Forelimb muscle (tissue), 1 donor: Measurements from ENCODE around the gene KRTAP4-16. TPM values are rescaled to one million over a fixed set of nuclear protein-coding genes. Genes with fewer than 3 reads are reported as not detected.
"Not testable (repeated sequence)": the region's sequence is repeated elsewhere in the genome, so short reads cannot be mapped to it uniquely, and the experiment has no call there.

Source experiments
- DNase-seq: peaks from one replicate; pipeline ENCODE4 v3.0.0-alpha.2; 2013; ENCODE audit warnings: low read depth
- polyA plus RNA-seq: library from polyadenylated mRNA; unstranded; fragments of 120-200 nt; gene quantifications from one replicate; pipeline ENCODE4 v1.2.1, GENCODE V29; 2013; ENCODE audit not compliant: insufficient read length

Gene KRTAP4-16
- polyA plus RNA-seq, 1 donor = not detected

DNA sequence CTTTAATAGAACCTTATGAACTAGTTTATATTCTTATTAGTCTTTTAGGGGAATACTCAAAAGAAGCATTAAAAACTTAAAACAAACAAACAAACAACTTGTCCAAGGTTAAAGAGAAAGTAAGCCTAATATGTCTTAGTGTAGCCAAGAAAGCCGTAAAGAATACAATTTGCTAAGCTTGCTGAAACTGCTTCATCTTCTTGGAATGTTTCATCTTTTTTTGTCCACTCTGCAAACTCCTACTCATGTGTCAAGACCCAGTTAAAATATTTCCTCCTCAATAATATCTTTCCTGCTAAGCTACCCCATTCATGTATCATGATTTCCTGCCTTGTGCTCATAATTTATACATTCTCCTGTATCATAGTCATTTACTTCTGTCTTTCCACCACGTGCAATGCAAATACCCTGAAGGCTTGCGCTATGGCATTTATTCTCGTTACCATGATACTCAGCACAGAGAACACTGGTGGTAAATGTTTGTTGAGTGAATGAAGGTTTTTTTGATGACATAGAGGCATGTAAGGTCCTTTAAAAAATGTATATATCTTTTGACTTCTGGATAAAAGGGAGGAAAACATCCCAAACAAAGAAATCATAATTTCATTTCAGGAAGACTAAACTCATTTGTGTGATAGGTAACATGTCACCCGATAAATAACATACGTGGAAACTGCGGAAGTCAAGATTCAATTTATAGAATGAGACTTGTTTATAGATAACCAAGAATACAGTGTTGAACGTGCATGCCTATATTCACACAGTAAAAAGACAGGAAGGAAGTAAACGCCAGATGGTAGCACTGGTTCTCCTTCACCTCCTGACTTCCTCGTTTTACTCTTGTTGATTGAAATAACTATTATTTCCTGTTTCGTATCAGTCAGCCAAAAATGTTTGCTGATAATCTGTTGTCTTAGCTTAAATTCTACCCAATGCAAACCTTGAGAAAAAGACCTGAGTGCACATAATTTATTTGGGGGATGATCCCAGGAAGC is 18.0 kb upstream of the KRTAP4-16 start:
- not testable (repeated sequence) for DNase-seq

DNA sequence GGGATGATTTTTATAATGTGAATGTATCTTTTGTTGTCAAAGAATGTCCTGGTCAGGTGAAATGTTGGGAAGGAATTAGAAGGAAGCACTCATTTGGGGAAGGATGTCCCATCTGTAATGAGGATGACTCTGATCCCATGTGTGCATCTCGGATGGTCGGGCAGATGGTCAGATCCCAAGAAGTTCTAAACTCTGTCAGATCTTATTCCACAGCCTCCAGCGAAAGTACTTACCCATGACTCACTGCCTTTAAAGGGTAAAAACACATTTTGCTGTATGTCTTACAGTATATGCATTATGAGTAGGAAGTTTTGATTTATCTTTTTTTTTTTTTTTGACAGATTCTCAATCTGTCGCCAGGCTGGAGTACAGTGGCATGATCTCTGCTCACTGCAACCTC is 16.7 kb upstream of the KRTAP4-16 start:
- DNase-seq = no peak

DNA sequence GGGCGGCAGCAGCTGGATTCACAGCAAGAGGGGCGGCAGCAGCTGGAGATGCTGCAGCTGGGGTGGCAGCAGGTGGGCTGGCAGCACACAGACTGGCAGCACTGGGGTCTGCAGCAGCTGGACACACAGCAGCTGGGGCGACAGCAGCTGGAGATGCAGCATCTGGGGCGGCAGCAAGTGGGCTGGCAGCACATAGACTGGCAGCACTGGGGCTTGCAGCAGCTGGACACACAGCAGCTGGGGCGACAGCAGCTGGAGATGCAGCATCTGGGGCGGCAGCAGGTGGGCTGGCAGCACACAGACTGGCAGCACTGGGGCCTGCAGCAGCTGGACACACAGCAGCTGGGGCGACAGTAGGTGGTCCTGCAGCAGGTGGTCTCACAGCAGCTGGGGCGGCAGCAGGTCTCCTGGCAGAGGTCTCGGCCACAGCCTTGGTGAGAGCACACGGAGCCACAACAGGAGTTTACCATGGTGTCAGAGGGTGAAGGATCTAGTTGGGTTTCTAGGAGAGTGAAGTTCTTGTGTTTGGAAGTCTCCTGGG is 15.9 kb upstream of the KRTAP4-16 start, which contains the start of gene KRTAP4-11:
TSS of gene KRTAP4-11 (minus strand) at position 528 of the 541 bp plus-strand sequence. CDS start at position 470, 58 bp downstream.
- DNase-seq = not testable (repeated sequence)

DNA sequence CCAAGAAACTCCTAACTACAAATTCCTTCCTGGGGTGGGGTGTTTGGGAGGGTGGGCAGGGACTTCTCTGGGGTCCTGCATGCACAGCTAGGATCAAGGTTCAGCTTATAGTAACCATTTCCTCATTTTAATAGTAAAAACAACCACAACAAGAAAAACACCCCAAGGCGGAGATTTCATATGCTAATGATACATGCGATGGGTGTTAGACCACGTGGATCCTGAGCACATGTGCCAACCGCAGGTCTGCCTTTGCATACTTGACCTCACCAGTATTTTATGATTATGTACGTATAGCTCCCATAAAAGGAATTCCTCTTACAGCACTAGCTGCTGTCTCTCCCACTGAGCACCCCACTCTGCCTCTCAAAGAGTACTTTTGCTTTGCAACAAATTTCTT is 14.3 kb upstream of the KRTAP4-16 start:
- no peak for DNase-seq

DNA sequence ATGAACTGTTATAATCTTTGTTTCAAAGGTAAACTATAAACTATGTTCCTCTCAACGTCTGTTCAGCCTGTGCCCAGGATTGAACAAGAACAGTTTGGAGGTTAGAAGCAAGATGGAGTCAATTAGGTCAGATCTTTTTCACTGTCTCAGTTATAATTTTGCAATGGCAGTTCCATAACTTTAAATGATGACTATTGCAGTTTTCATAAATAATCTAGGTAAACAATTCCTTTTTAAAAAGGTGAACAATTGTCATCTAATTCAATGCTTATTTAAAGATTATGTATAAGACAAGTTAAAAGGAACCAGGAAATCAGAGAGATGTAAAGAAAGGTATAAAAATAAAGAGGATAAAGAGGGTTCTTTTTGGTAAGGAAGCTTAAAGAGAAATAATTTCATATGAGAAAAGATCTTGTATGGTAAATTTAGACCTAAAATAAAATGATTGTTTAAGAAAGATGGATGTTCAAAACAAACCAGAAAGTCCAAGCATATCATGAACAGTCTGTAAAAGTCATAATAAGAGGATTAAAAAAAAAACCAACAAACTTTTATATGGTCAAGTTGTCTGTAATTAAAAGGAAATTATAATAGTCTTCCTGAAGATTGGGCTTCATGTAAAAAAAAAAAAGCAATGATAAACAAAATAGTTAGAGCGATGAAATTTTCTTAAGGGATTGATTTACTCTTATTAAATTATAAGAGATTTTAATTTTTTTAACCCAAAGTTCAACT is 9.3 kb upstream of the KRTAP4-16 start:
- DNase-seq = no peak

DNA sequence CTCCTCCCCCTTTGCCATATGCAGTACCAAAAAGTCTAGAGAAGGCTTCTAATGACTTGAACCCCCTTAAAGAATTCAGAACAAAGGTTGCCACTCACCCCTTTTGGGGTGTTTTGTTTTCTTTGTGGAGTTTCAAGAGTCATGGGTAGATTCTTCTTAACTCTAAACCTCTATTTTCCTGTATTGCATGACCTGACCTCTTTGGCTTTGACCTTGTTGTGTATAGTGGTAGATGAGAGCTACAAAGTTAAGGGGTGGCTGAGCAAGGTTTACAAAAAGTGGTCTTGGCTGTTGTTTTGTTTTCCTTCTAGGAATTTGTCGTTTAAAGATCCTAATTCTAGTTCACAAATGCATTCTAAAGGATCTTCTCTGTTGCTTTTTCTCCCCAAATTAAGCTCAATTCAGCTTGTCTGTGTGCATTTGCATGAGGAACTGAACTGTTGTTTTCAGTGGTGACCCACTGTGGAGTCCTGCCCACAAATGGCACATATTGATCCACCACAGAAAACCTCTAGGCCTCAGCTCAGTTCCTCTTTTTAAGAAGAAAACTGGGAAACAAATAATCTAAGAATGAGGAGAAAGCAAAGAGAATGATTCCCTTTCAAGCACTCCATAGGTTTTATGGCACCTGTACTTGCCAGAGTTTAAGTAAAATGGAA is 6.8 kb upstream of the KRTAP4-16 start:
- DNase-seq = not testable (repeated sequence)

DNA sequence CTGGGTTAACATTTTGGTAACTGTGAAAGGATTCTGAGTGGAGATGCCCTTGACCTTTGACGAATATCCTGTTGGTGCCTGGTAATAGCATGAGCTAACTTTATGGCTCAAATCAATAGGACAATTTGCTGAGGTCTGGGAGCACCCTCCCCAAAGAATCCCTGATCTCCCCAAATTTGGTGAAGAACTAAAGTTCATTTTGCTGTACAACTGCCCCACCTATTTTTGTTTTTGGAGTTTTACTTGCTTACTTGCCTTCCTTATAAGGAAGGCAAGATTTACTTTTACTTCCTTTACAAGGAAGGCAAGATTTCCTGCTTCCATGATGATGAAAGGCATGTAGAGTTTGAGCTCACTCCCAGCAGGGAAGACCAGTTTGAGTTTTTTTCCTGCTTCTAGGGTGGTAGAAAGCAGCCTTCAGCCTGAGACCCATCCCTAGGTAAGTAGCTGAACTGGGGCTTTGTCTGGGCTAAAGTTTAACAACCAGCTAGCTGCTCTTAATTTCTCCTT is 6.0 kb upstream of the KRTAP4-16 start:
- no peak for DNase-seq

DNA sequence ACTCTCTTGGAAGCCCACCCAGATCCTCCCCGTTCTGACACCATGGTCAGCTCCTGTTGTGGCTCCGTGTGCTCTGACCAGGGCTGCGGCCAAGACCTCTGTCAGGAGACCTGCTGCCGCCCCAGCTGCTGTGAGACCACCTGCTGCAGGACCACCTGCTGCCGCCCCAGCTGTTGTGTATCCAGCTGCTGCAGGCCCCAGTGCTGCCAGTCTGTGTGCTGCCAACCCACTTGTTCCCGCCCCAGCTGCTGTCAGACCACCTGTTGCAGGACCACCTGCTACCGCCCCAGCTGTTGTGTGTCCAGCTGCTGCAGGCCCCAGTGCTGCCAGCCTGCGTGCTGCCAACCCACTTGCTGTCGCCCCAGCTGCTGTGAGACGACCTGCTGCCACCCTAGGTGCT is 3.3 kb upstream of the KRTAP4-16 start, which contains the start of gene KRTAP4-9:
TSS of gene KRTAP4-9 (plus strand) at position 43 of the 400 bp plus-strand sequence. CDS start at position 43, 0 bp downstream.
- DNase-seq = not testable (repeated sequence)

DNA sequence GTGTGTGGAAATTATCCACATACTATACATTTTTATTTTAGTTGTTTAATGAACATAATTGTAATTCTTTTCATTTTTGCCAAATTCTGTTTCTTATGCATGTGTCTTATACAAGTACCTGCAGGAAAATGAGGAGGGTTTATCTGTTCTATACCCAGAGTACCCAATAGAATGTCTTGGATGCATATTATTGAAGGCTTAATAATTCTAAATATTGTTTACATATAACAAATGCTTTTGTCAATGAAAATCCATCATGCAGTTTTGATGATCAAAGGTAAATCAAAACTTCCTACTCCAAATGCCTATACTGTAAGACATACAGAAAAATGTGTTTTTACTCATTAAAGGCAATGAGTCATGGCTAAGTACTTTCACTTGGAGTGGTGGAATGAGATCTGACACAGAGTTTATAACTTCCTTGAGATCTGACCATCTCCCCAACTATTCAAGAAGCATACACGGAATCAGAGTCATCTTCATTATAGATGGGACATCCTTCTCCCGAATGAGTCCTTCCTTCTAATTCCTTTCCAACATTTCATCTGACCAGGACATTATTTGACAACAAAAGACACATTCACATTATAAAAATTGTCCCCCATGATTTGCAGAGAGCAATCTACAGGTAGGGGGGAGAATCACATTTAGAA is 2.5 kb upstream of the KRTAP4-16 start:
- not testable (repeated sequence) for DNase-seq

DNA sequence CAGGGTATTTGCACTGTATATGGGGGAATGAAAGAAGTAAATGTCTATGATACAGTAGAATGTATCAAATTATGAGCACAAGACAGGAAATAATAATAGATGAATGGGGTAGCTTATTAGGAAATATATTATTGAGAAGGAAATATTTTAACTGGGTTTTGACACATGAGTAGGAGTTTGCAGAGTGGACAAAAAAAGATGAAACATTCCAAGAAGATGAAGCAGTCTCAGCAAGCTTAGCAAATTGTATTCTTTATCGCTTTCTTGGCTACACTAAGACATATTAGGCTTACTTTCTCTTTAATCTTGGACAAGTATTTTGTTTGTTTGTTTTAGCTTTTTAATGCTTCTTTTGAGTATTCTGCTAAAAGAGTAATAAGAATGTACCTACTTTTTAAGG is 1.9 kb upstream of the KRTAP4-16 start:
- no peak for DNase-seq

DNA sequence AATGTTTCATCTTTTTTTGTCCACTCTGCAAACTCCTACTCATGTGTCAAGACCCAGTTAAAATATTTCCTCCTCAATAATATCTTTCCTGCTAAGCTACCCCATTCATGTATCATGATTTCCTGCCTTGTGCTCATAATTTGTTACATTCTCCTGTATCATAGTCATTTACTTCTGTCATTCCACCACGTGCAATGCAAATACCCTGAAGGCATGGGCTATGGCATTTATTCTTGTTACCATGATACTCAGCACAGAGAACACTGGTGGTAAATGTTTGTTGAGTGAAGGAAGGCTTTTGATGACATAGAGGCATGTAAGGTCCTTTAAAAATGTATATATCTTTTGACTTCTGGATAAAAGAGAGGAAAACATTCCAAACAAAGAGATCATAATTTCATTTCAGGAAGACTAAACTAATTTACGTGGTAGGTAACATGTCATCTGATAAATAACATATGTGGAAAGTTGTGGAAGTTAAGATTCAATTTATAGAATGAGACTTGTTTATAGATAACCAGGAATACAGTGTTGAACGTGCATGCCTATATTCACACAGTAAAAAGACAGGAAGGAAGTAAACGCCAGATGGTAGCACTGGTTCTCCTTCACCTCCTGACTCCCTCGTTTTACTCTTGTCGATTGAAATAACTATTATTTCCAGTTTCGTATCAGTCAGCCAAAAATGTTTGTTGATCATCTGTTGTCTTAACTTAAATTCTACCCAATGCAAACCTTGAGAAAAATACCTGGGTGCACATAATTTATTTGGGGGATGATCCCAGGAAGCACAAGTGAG is 2.1 kb downstream of the KRTAP4-16 start:
- not testable (repeated sequence) for DNase-seq

DNA sequence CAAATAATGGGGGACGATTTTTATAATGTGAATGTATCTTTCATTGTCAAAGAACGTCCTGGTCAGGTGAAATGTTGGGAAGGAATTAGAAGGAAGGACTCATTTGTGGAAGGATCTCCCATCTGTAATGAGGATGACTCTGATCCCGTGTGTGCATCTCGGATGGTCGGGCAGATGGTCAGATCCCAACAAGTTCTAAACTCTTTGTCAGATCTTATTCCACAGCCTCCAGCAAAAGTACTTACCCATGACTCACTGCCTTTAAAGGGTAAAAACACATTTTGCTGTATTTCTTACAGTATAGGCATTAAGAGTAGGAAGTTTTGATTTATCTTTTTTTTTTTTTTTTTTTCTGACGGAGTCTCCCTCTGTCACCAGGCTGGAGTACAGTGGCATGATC is 3.5 kb downstream of the KRTAP4-16 start:
- no peak for DNase-seq

DNA sequence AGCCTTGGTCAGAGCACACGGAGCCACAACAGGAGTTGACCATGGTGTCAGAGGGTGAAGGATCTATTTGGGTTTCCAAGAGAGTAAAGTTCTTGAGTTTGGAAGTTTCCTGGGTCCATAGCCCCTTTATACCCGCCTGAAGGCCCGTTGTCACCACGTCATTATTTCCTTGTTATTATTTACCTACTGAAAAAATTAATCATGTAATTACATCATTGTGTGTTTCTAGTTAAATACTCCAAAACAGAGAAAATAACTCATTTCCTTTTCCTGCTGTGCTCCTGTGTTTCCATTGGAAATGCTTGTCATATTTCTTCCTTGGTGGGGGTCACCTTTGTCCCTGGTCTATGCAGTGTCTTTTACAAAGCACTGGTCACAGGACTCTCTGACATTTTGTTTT is 4.0 kb downstream of the KRTAP4-16 start, which contains the start of gene KRTAP4-8:
TSS of gene KRTAP4-8 (minus strand) at position 101 of the 400 bp plus-strand sequence. CDS start at position 43, 58 bp downstream.
- DNase-seq = no peak

DNA sequence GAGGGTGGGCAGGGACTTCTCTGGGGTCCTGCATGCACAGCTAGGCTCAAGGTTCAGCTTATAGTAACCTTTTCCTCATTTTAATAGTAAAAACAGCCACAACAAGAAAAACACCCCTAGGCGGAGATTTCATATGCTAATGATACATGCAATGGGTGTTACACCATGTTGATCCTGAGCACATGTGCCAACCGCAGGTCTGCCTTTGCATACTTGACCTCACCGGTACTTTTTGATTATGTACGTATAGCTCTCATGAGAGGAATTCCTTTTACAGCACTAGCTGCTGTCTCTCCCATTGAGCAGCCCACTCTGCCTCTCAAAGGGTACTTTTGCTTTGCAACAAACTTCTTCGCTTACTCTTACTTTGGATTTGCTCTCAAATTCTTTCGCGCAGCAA is 6.0 kb downstream of the KRTAP4-16 start:
- DNase-seq = no peak

DNA sequence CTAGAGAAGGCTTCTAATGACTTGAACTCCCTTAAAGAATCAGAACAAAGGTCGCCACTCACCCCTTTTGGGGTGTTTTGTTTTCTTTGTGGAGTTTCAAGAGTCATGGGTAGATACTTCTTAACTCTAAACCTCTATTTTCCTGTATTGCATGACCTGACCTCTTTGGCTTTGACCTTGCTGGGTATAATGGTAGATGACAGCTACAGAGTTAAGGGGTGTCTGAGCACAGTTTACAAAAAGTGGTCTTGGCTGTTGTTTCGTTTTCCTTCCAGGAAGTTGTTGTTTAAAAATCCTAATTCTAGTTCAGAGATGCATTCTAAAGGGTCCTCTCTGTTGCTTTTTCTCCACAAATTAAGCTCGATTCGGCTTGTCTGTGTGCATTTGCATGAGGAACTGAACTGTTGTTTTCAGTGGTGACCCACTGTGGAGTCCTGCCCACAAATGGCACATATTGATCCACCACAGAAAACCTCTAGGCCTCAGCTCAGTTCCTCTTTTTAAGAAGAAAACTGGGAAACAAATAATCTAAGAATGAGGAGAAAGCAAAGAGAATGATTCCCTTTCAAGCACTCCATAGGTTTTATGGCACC is 13.2 kb downstream of the KRTAP4-16 start:
- not testable (repeated sequence) for DNase-seq

DNA sequence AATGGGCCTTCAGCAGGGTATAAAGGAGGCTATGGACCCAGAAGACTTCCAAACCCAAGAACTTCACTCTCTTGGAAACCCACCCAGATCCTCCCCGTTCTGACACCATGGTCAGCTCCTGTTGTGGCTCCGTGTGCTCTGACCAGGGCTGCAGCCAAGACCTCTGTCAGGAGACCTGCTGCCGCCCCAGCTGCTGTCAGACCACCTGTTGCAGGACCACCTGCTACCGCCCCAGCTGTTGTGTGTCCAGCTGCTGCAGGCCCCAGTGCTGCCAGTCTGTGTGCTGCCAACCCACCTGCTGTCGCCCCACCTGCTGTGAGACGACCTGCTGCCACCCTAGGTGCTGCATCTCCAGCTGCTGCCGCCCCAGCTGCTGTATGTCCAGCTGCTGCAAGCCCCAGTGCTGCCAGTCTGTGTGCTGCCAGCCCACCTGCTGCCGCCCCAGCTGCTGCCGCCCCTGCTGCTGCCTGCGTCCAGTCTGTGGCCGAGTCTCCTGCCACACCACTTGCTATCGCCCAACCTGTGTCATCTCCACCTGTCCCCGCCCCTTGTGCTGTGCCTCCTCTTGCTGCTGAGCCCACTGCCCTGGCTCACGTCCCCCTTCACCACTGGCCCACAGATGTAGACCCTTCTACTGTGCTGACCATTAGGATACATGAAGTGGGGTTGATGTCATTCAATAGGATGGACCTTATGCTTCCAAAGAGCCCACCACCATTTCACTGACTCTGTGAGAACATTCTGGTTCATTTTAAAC is 17.7 kb downstream of the KRTAP4-16 start, which contains the start of gene KRTAP4-7:
TSS of gene KRTAP4-7 (plus strand) at position 51 of the 757 bp plus-strand sequence. CDS start at position 108, 57 bp downstream.
- DNase-seq = not testable (repeated sequence)

DNA sequence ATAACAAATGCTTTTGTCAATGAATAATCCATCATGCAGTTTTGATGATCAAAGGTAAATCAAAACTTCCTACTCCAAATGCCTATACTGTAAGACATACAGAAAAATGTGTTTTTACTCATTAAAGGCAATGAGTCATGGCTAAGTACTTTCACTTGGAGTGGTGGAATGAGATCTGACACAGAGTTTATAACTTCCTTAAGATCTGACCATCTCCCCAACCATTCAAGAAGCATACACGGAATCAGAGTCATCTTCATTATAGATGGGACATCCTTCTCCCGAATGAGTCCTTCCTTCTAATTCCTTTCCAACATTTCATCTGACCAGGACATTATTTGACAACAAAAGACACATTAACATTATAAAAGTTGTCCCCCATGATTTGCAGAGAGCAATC is 18.6 kb downstream of the KRTAP4-16 start:
- DNase-seq = not testable (repeated sequence)

DNA sequence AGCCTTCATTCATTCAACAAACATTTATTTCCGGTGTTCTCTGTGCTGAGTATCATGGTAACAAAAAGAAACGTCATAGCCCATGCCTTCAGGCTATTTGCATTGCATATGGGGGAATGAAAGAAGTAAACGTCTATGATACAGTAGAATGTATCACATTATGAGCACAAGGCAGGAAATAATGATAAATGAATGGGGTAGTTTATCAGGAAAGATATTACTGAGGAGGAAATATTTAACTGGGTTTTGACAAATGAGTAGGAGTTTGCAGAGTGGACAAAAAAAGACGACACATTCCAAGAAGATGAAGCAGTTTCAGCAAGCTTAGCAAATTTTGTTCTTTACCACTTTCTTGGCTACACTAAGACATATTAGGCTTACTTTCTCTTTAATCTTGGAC is 19.4 kb downstream of the KRTAP4-16 start:
- DNase-seq = no peak
